A673 (cell line): ENCODE results near the gene HNF4A. TPM values are rescaled to one million over a fixed set of nuclear protein-coding genes. Genes with fewer than 3 reads are reported as not detected.

Experiments
- BruUV-seq: library from RNA; stranded (reverse); fragments of 400-500 nt; replicated peaks from 2 replicates; lab custom pipeline; 2021; lab: Mats Ljungman, UMichigan
- CTCF ChIA-PET: fragments of 300-600 bp; sonication (Branson Sonifier 250); formaldehyde crosslinking; loops from one replicate; lab custom pipeline; 2022; ENCODE audit warnings: antibody characterized with exemption; lab: Charles Lee
- POLR2A ChIA-PET: fragments of 300-600 bp; sonication (Branson Sonifier 250); formaldehyde crosslinking; loops from one replicate; lab custom pipeline; 2022; ENCODE audit warnings: antibody characterized with exemption; ENCODE audit not compliant: low non-redundant PET; lab: Charles Lee
- DNase-seq: peaks from one replicate; pipeline ENCODE4 v3.0.0-alpha.2; 2015; ENCODE audit warnings: low spot score
- H3K27ac ChIP-seq: fragments of 200-600 bp; sonication (generic); 2 replicates; pipeline ENCODE4 v1.5.1; 2016; ENCODE audit warnings: mixed run types, low read depth, mild to moderate bottlenecking, mixed read lengths, antibody characterized with exemption, low read length; ENCODE audit not compliant: poor library complexity, severe bottlenecking
- H3K27me3 ChIP-seq: fragments of 200-600 bp; sonication (generic); replicated peaks from 2 replicates; pipeline ENCODE4 v1.6.1; 2017; ENCODE audit warnings: mixed run types, low read depth, mild to moderate bottlenecking, mixed read lengths, antibody characterized with exemption, low read length; ENCODE audit not compliant: insufficient read depth, poor library complexity
- H3K36me3 ChIP-seq: fragments of 200-600 bp; sonication (generic); 2 replicates; pipeline ENCODE4 v1.6.1; 2016; ENCODE audit warnings: mixed run types, mild to moderate bottlenecking, mixed read lengths, antibody characterized with exemption, low read length; ENCODE audit not compliant: insufficient read depth, poor library complexity, severe bottlenecking
- H3K4me1 ChIP-seq: fragments of 200-600 bp; sonication (generic); 2 replicates; pipeline ENCODE4 v1.6.1; 2017; ENCODE audit warnings: mixed run types, mild to moderate bottlenecking, mixed read lengths, antibody characterized with exemption, low read length; ENCODE audit not compliant: insufficient read depth, poor library complexity, severe bottlenecking
- H3K4me3 ChIP-seq: fragments of 200-600 bp; sonication (generic); 2 replicates; pipeline ENCODE4 v1.5.1; 2016; ENCODE audit warnings: low read depth, mixed run types, mild to moderate bottlenecking, mixed read lengths, low read length; ENCODE audit not compliant: poor library complexity, severe bottlenecking
- H3K9me3 ChIP-seq: fragments of 200-600 bp; sonication (generic); 2 replicates; pipeline ENCODE4 v1.6.1; 2016; ENCODE audit warnings: mixed run types, low read depth, mild to moderate bottlenecking, mixed read lengths, antibody characterized with exemption, low read length; ENCODE audit not compliant: poor library complexity, severe bottlenecking
- EZH2 ChIP-seq: fragments of 200-600 bp; sonication (generic); IDR thresholded peaks from 2 replicates; pipeline ENCODE4 v1.6.1; 2017; ENCODE audit warnings: borderline replicate concordance, low read depth, mild to moderate bottlenecking, mixed read lengths, antibody characterized with exemption, low read length; ENCODE audit not compliant: poor library complexity, severe bottlenecking
- intact Hi-C: fragments of 100-400 bp; cut with micrococcal nuclease; formaldehyde crosslinking; loops from one replicate; pipeline ENCODE4 v1.10.0; 2022; ENCODE audit not compliant: unreplicated experiment
- total RNA-seq: library from RNA; stranded (reverse); gene quantifications from 2 replicates; pipeline ENCODE4 v1.2.3, GENCODE V29; 2021
- TF ChIP-seq, protein P1 (sequence below): fragments of 300-800, 200-600 bp; sonication (generic); conservative IDR thresholded peaks from 2 replicates; pipeline ENCODE4 v1.5.1; 2017; ENCODE audit warnings: low read depth, mild to moderate bottlenecking, antibody characterized with exemption, low read length, moderate library complexity, mixed read lengths

The HNF4A gene
- total RNA-seq, 1 experiment from 2014 or later, result not detected

DNA sequence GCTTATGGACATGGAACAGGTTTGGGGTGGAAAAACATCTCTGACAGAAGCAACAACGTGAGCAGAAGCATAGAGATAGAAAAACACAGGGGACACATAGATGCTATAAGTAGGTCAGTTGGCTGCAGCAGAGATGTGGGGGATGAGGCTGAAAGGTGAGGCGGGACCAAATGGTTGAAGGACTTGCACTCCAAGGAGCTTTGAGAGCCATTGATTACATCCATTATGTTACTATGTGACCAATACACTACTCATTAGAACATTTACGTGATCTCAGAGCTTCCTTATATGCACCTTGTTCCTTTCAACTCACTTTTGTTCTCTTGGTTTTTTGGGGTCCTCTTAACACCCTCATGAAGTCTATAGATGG lies 72.3 kb downstream of the HNF4A start:
- TF ChIP-seq EZH2, result no peak
- TF ChIP-seq, protein P1, sequence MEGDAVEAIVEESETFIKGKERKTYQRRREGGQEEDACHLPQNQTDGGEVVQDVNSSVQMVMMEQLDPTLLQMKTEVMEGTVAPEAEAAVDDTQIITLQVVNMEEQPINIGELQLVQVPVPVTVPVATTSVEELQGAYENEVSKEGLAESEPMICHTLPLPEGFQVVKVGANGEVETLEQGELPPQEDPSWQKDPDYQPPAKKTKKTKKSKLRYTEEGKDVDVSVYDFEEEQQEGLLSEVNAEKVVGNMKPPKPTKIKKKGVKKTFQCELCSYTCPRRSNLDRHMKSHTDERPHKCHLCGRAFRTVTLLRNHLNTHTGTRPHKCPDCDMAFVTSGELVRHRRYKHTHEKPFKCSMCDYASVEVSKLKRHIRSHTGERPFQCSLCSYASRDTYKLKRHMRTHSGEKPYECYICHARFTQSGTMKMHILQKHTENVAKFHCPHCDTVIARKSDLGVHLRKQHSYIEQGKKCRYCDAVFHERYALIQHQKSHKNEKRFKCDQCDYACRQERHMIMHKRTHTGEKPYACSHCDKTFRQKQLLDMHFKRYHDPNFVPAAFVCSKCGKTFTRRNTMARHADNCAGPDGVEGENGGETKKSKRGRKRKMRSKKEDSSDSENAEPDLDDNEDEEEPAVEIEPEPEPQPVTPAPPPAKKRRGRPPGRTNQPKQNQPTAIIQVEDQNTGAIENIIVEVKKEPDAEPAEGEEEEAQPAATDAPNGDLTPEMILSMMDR, result no peak
- Histone ChIP-seq H3K9me3 (no peaks in the 10 kb centered on the region), H3K27ac (no peak overlapping the region), H3K4me3 (no peak overlapping the region), H3K27me3 (peaks cover 6% of the 10 kb centered on the region), H3K36me3 (no peaks in the 10 kb centered on the region), H3K4me1 (no peaks in the 10 kb centered on the region)
- POLR2A ChIA-PET, result no interaction called here
- CTCF ChIA-PET, result no interaction called here
- DNase-seq, result no peak
- no TSS peak for BruUV-seq
- intact Hi-C loops, result no loop called here

DNA sequence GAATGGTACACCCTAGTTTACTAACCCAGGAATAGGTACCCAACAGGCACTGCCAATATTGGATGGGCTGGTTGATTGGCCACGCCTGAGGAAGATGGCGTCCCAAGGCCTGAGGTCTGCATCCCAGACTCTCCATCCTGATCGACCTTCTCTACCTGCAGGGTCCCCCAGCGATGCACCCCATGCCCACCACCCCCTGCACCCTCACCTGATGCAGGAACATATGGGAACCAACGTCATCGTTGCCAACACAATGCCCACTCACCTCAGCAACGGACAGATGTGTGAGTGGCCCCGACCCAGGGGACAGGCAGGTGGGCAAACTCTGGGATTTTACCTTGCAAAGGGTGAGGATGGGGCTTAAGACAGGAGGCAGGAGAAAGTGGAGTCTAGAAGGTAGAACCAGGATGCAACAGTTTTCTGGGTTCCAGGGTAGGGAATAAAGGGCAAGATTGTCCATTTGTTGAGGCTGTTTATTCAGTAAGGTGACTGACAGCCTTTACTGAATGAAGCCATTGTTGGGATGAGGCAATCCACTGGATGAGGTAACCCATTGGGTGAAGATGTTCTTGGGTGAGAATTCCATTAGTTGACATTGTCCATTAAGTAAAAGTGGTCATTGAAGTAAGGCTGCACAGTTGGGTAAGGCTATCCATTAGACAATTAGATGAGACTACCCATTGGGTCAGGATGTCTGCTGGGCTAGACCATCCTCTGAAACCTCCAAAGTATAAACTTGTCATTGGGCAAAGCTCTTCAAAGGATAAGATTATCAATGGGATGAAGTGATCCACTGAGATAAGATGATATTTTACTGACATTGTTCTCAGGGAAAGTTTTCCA lies 72.9 kb downstream of the HNF4A start:
- Histone ChIP-seq H3K36me3 (no peaks in the 10 kb centered on the region), H3K27ac (no peak overlapping the region), H3K27me3 (peaks cover 12% of the 10 kb centered on the region), H3K9me3 (no peaks in the 10 kb centered on the region), H3K4me1 (no peaks in the 10 kb centered on the region), H3K4me3 (no peak overlapping the region)
- TF ChIP-seq, protein P1, result no peak
- TF ChIP-seq EZH2, result no peak
- ChIA-PET CTCF (no interaction called here), POLR2A (no interaction called here)
- BruUV-seq, result no TSS peak
- DNase-seq, result no peak
- intact Hi-C loops, result no loop called here

GRCh38 chr20:44429017-44429339 lies 73.5 kb downstream of the HNF4A start:
- ChIA-PET POLR2A (no interaction called here), CTCF (no interaction called here)
- no peak for TF ChIP-seq EZH2
- TF ChIP-seq, protein P1, result no peak
- Histone ChIP-seq H3K36me3 (no peaks in the 10 kb centered on the region), H3K4me3 (no peak overlapping the region), H3K4me1 (no peaks in the 10 kb centered on the region), H3K27me3 (peaks cover 18% of the 10 kb centered on the region), H3K9me3 (no peaks in the 10 kb centered on the region), H3K27ac (no peak overlapping the region)
- no TSS peak for BruUV-seq
- intact Hi-C loops, result no loop called here
- no peak for DNase-seq
